HepG2 (cell line): ENCODE data around the gene WDR6. TPM values are rescaled to one million over a fixed set of nuclear protein-coding genes. Genes with fewer than 3 reads are reported as not detected.
A peak's percentile ranks its signal among the peaks of the same experiment; 100 is the strongest.

Experiments used
- ATAC-seq: fragments of 200-7000 bp; cut with Tn5 transposase; 3 replicates; pipeline ENCODE4 v1.9.1; 2020; ENCODE audit warnings: mild to moderate bottlenecking, moderate library complexity
- BruUV-seq: library from RNA; stranded (reverse); fragments of 400-500 nt; replicated peaks from 2 replicates; lab custom pipeline; 2021; lab: Mats Ljungman, UMichigan
- CTCF ChIA-PET: fragments of 300-600 bp; formaldehyde crosslinking; extraction: SDS; loops from one replicate; lab custom pipeline; 2021; ENCODE audit warnings: low total read pairs, inconsistent platforms, low intra/inter-chr PET ratio; lab: Yijun Ruan, JAX
- POLR2A ChIA-PET: fragments of 350-600 bp; sonication (Branson Sonifier 250); formaldehyde crosslinking; loops from one replicate; lab custom pipeline; 2020; ENCODE audit warnings: antibody characterized with exemption, inconsistent platforms; lab: Yijun Ruan, JAX
- DNase-seq: peaks from one replicate; pipeline ENCODE4 v3.0.0-alpha.2; 2015; ENCODE audit warnings: low spot score
- FAIRE-seq: peaks from 3 replicates; lab custom pipeline; 2011; peaks lifted over from hg19 to GRCh38; lab: Jason Lieb, UNC
- H2AFZ ChIP-seq: one replicate; pipeline ENCODE4 v1.6.1; 2011; ENCODE audit warnings: low read length, inconsistent platforms
- H3K27ac ChIP-seq: fragments of 300-600 bp; 3 replicates; pipeline ENCODE4 v1.8.0; 2011; ENCODE audit warnings: mixed run types, mild to moderate bottlenecking, mixed read lengths, low read length, inconsistent platforms; ENCODE audit not compliant: insufficient read depth; ENCODE audit errors: extremely low read length
- H3K27me3 ChIP-seq, 2 experiments: fragments of 200-600 bp in 1 of 2; 2 replicates in 1 of 2; 3 replicates in 1 of 2; pipeline versions ENCODE4 v1.6.0 to v1.8.0; 2011; ENCODE audit warnings: low read length in 2 of 2, mild to moderate bottlenecking in 2 of 2, moderate library complexity in 2 of 2, inconsistent platforms in 1 of 2; ENCODE audit not compliant: insufficient read depth in 2 of 2, control insufficient read depth in 1 of 2
- H3K36me3 ChIP-seq, 2 experiments: fragments of 200-600 bp in 1 of 2; replicated peaks in 1 of 2; 2 replicates in 1 of 2; 3 replicates in 1 of 2; pipeline versions ENCODE4 v1.5.1 to v1.8.0; 2011; ENCODE audit warnings: low read length in 2 of 2, inconsistent platforms in 1 of 2; ENCODE audit not compliant: insufficient read depth in 2 of 2, control insufficient read depth in 1 of 2
- H3K4me1 ChIP-seq: 2 replicates; pipeline ENCODE4 v1.5.1; 2012; ENCODE audit warnings: low read length, inconsistent platforms; ENCODE audit not compliant: insufficient read depth
- H3K4me2 ChIP-seq: 2 replicates; pipeline ENCODE4 v1.6.0; 2011; ENCODE audit warnings: low read depth, low read length, inconsistent platforms
- H3K4me3 ChIP-seq, 3 experiments: fragments of 200-600 bp in 1 of 3; sonication (generic), shearing (Covaris generic) in 1 of 3; replicated peaks in 1 of 3; 2 replicates each; pipeline ENCODE4 v1.5.1; 2011 to 2016; ENCODE audit warnings: low read length in 3 of 3, inconsistent platforms in 2 of 3, low read depth in 2 of 3, mild to moderate bottlenecking in 2 of 3, control low read depth in 1 of 3, mixed read lengths in 1 of 3; ENCODE audit not compliant: insufficient read depth in 1 of 3
- H3K79me2 ChIP-seq: one replicate; pipeline ENCODE4 v1.6.1; 2011; ENCODE audit warnings: low read length, inconsistent platforms; ENCODE audit not compliant: insufficient read depth
- H3K9ac ChIP-seq: 2 replicates; pipeline ENCODE4 v1.6.0; 2011; ENCODE audit warnings: mild to moderate bottlenecking, low read depth, low read length, inconsistent platforms; ENCODE audit not compliant: insufficient read depth
- H3K9me3 ChIP-seq: 2 replicates; pipeline ENCODE4 v1.5.1; 2012; ENCODE audit warnings: mild to moderate bottlenecking, low read length
- H4K20me1 ChIP-seq: 2 replicates; pipeline ENCODE4 v1.6.0; 2011; ENCODE audit warnings: inconsistent platforms, mild to moderate bottlenecking, low read length, moderate library complexity; ENCODE audit not compliant: insufficient read depth
- AGO2 ChIP-seq: fragments of 200-400 bp; formaldehyde crosslinking; optimal IDR thresholded peaks from 2 replicates; pipeline ENCODE3; 2017; ENCODE audit warnings: mild to moderate bottlenecking, low read depth, low read length, moderate library complexity
- ARNT ChIP-seq: fragments of 450-650 bp; IDR thresholded peaks from 2 replicates; pipeline ENCODE4 v1.6.1; 2017
- ATF7 ChIP-seq, 2 experiments: fragments of 450-650 bp in 1 of 2; sonication (generic) in 1 of 2; formaldehyde crosslinking in 1 of 2; IDR thresholded peaks; 2 replicates each; pipeline versions ENCODE4 v1.4.0 to v1.6.1; 2016 to 2020; ENCODE audit warnings: antibody characterized with exemption in 1 of 2, mild to moderate bottlenecking in 1 of 2, missing genetic modification reagents in 1 of 2
- FOXO4 ChIP-seq: sonication (generic); formaldehyde crosslinking; conservative IDR thresholded peaks from 2 replicates; pipeline ENCODE4 v1.8.1; 2023; ENCODE audit warnings: missing genetic modification reagents
- HOXD1 ChIP-seq: sonication (generic); formaldehyde crosslinking; IDR thresholded peaks from 2 replicates; pipeline ENCODE4 v1.5.0; 2020; ENCODE audit warnings: missing genetic modification reagents
- KDM6A ChIP-seq: IDR thresholded peaks from 2 replicates; pipeline ENCODE4 v1.6.1; 2016; ENCODE audit warnings: low read depth
- NCOA2 ChIP-seq: sonication (generic); formaldehyde crosslinking; IDR thresholded peaks from 2 replicates; pipeline ENCODE4 v1.8.0; 2022; ENCODE audit warnings: inconsistent platforms
- NFYB ChIP-seq: sonication (generic); formaldehyde crosslinking; IDR thresholded peaks from 2 replicates; pipeline ENCODE4 v1.4.0; 2020; ENCODE audit warnings: missing genetic modification reagents
- POLR2A ChIP-seq, 2 experiments: IDR thresholded peaks; 2 replicates each; pipeline ENCODE4 v1.6.1; 2011; ENCODE audit warnings: low read depth in 2 of 2, low read length in 2 of 2, mild to moderate bottlenecking in 1 of 2, moderate library complexity in 1 of 2; ENCODE audit not compliant: insufficient read depth in 1 of 2
- POLR2AphosphoS5 ChIP-seq: IDR thresholded peaks from 2 replicates; pipeline ENCODE4 v1.6.1; 2012; ENCODE audit warnings: low read depth, low read length
- POLR2G ChIP-seq: fragments of 200-400 bp; formaldehyde crosslinking; IDR thresholded peaks from 2 replicates; pipeline ENCODE4 v1.6.1; 2018; ENCODE audit warnings: mild to moderate bottlenecking, low read depth, low read length, moderate library complexity
- RBM22 ChIP-seq: fragments of 200-400 bp; formaldehyde crosslinking; optimal IDR thresholded peaks from 2 replicates; pipeline ENCODE3; 2017; ENCODE audit warnings: mild to moderate bottlenecking, low read length, moderate library complexity
- TAF15 ChIP-seq: fragments of 200-400 bp; formaldehyde crosslinking; IDR thresholded peaks from one replicate; pipeline ENCODE4 v1.6.1; 2018; ENCODE audit warnings: mild to moderate bottlenecking, low read depth, low read length; ENCODE audit not compliant: poor library complexity, severe bottlenecking
- TGIF2 ChIP-seq: IDR thresholded peaks from 2 replicates; pipeline ENCODE4 v1.6.1; 2016; ENCODE audit warnings: control low read depth, missing compliant biosample characterization
- ZNF12 ChIP-seq: sonication (generic); formaldehyde crosslinking; IDR thresholded peaks from 2 replicates; pipeline ENCODE4 v1.5.0; 2020; ENCODE audit warnings: missing genetic modification reagents
- ZNF557 ChIP-seq: sonication (generic); formaldehyde crosslinking; IDR thresholded peaks from 2 replicates; pipeline ENCODE4 v1.4.0; 2020; ENCODE audit warnings: missing genetic modification reagents
- WGBS: methylation state at CpG from one replicate; pipeline ENCODE4 v1.1.6; 2017; ENCODE audit warnings: low lambda C conversion rate; 5-methylcytosine and 5-hydroxymethylcytosine counted together
- in situ Hi-C: cut with HindIII; loops from 2 replicates; pipeline ENCODE4 v1.10.0; 2017; ENCODE audit warnings: low pct_unique_long_range_greater_than_20kb; ENCODE audit not compliant: extremely low pct_ligation_motif_present
- intact Hi-C: fragments of 100-400 bp; cut with micrococcal nuclease; formaldehyde crosslinking; loops from one replicate; pipeline ENCODE4 v1.10.0; 2022; ENCODE audit not compliant: unreplicated experiment
- polyA plus RNA-seq, 8 experiments: library from polyadenylated mRNA; depleted of rRNA in 3 of 8; stranded (reverse) in 7 of 8; unstranded in 1 of 8; fragments of >200 nt; fragmentation: Illumina TruSeq in 4 of 8; extraction: Trizol in 4 of 8; gene quantifications; 2 replicates each; pipeline versions ENCODE4 v1.2.1 to v1.2.3, GENCODE V29; 2011 to 2016; ENCODE audit warnings: low read depth in 4 of 8, missing spikeins in 1 of 8, mixed read lengths in 1 of 8; ENCODE audit not compliant: insufficient read depth in 1 of 8
- total RNA-seq, 5 experiments: library from RNA; depleted of rRNA; stranded (reverse); fragments of >200 nt; fragmentation: Illumina TruSeq; extraction: Trizol; gene quantifications; 2 replicates each; pipeline ENCODE4 v1.2.3, GENCODE V29; 2016; ENCODE audit warnings: low read depth in 1 of 5

Gene WDR6
- total and polyA plus RNA-seq, 2 of the 13 experiments (the other 11 are each of a cell fraction or from before 2014, with no cell fraction given): 73.4 to 139 TPM

GRCh38 chr3:49026536-49026935 lies 19.3 kb downstream of the WDR6 start (continued):
- TF ChIP-seq RBM22 (peak; percentile 74), FOXO4 (CRISPR knock-in tag) (no peak), HOXD1 (CRISPR knock-in tag) (no peak), KDM6A (CRISPR knock-in tag) (no peak), ZNF557 (CRISPR knock-in tag) (no peak), AGO2 (peak; percentile 26), TGIF2 (CRISPR knock-in tag) (no peak), ARNT (no peak), ZNF12 (no peak)

- Histone ChIP-seq H3K4me2 (0 out of 2 replicates have a peak overlapping the region, but pooled peaks have one; percentile 90), H3K36me3 (peaks cover 28 to 55% of the 10 kb centered on the region in 2 experiments)
- intact Hi-C loops: no loop called here
- CTCF ChIA-PET: no interaction called here
- TF ChIP-seq ATF7 (IDR thresholded peaks at IDR 0.05) (no peak), ATF7 (CRISPR knock-in tag; IDR thresholded peaks at IDR 0.05) (no peak), TAF15 (no peak), POLR2A (IDR thresholded peaks at IDR 0.05; ENCODE audit: insufficient read depth in 1 of 2, low read depth in 2 of 2, low read length in 2 of 2) (0 out of 4 replicates have a peak, but pooled peaks of 1 of the 2 experiments have one; percentile 5), TGIF2 (CRISPR knock-in tag) (0 out of 2 replicates have a peak, but pooled peaks have one; percentile 41), POLR2AphosphoS5 (peak; percentile 39; the same call in 1 of the 2 replicates), POLR2G (peak; percentile 64), NCOA2 (no peak), NFYB (CRISPR knock-in tag) (no peak)
- TF ChIP-seq, all 625 proteins: peak for 4
- H3K4me1 ChIP-seq: peaks cover 55% of the 10 kb centered on the region
- no TSS peak for BruUV-seq
- H3K9me3 ChIP-seq: no peaks in the 10 kb centered on the region
- FAIRE-seq (no peak), ATAC-seq (no peak), DNase-seq (no peak)
- POLR2A ChIA-PET: interaction anchor here (2.3 to 11.1 kb wide), 2 partner anchors 18 to 21 kb away, joined by 38 to 280 read pairs; partner anchors contain the start of gene WDR6
- no peak overlapping the region for H2AFZ ChIP-seq
- WGBS: 91% methylated on average over 8 of the region's 9 CpGs
- in situ Hi-C loops: no loop called here
- no peaks in the 10 kb centered on the region for H4K20me1 ChIP-seq
- no peak overlapping the region for H3K4me3 ChIP-seq
- H3K9ac ChIP-seq: no peak overlapping the region
- H3K27me3 ChIP-seq: no peaks in the 10 kb centered on the region
- H3K79me2 ChIP-seq: peaks cover 22% of the 10 kb centered on the region
- no peak overlapping the region for H3K27ac ChIP-seq
These were observed 20.4 kb downstream of the WDR6 start for GRCh38 chr3:49027634-49028033.
